ENCODE data around the gene TEC.

Gene TEC

GRCh38 chr4:48254381-48255071, 15.1 kb downstream of the TEC start:
- TF ChIP-seq ZNF274 (IDR thresholded peaks at IDR 0.05; ENCODE audit: low read depth, low read length) = no peak

GRCh38 chr4:48252313-48252712, 17.3 kb downstream of the TEC start:
- no peak overlapping the region for H3K4me3 ChIP-seq (ENCODE audit: low read length)
- TF ChIP-seq ZNF274 (IDR thresholded peaks at IDR 0.05; ENCODE audit: low read depth, low read length) = no peak

More at GRCh38 chr4:48254381-48255071, 15.1 kb downstream of the TEC start:
- H3K4me3 ChIP-seq (ENCODE audit: low read length) = no peak overlapping the region

GRCh38 chr4:48250980-48251379, 18.7 kb downstream of the TEC start:
- TF ChIP-seq ZNF274 (IDR thresholded peaks at IDR 0.05; ENCODE audit: low read depth, low read length) = no peak
- H3K4me3 ChIP-seq (ENCODE audit: low read length) = no peak overlapping the region

GRCh38 chr4:48250343-48250742, 19.3 kb downstream of the TEC start:
- TF ChIP-seq ZNF274 (IDR thresholded peaks at IDR 0.05; ENCODE audit: low read depth, low read length) = no peak
- H3K4me3 ChIP-seq (ENCODE audit: low read length) = no peak overlapping the region

GRCh38 chr4:48249378-48249777, 20.3 kb downstream of the TEC start:
- no peak overlapping the region for H3K4me3 ChIP-seq (ENCODE audit: low read length)
- TF ChIP-seq ZNF274 (IDR thresholded peaks at IDR 0.05; ENCODE audit: low read depth, low read length) = no peak

GRCh38 chr4:48248559-48248953, 21.1 kb downstream of the TEC start:
- TF ChIP-seq ZNF274 (IDR thresholded peaks at IDR 0.05; ENCODE audit: low read depth, low read length) = no peak
- no peak overlapping the region for H3K4me3 ChIP-seq (ENCODE audit: low read length)

- TF ChIP-seq ZNF274 (IDR thresholded peaks at IDR 0.05; ENCODE audit: low read depth, low read length) = no peak
- no peak overlapping the region for H3K4me3 ChIP-seq (ENCODE audit: low read length)
Observed at GRCh38 chr4:48247878-48248558, 21.6 kb downstream of the TEC start.

GRCh38 chr4:48247142-48247877, 22.3 kb downstream of the TEC start:
- no peak for TF ChIP-seq ZNF274 (IDR thresholded peaks at IDR 0.05; ENCODE audit: low read depth, low read length)
- no peak overlapping the region for H3K4me3 ChIP-seq (ENCODE audit: low read length)

- TF ChIP-seq ZNF274 (IDR thresholded peaks at IDR 0.05; ENCODE audit: low read depth, low read length) = no peak
- H3K4me3 ChIP-seq (ENCODE audit: low read length) = no peak overlapping the region
Observed at GRCh38 chr4:48244665-48245064, 25.0 kb downstream of the TEC start.

- H3K4me3 ChIP-seq (ENCODE audit: low read length) = no peak overlapping the region
- no peak for TF ChIP-seq ZNF274 (IDR thresholded peaks at IDR 0.05; ENCODE audit: low read depth, low read length)
Observed at GRCh38 chr4:48243887-48244286, 25.8 kb downstream of the TEC start.

- TF ChIP-seq ZNF274 (IDR thresholded peaks at IDR 0.05; ENCODE audit: low read depth, low read length) = no peak
- H3K4me3 ChIP-seq (ENCODE audit: low read length) = no peak overlapping the region
Observed at GRCh38 chr4:48243429-48243828, 26.2 kb downstream of the TEC start.

GRCh38 chr4:48242511-48243195, 27.0 kb downstream of the TEC start:
- no peak overlapping the region for H3K4me3 ChIP-seq (ENCODE audit: low read length)
- no peak for TF ChIP-seq ZNF274 (IDR thresholded peaks at IDR 0.05; ENCODE audit: low read depth, low read length)

- TF ChIP-seq ZNF274 (IDR thresholded peaks at IDR 0.05; ENCODE audit: low read depth, low read length) = no peak
Observed at GRCh38 chr4:48241731-48242130, 27.9 kb downstream of the TEC start.

GRCh38 chr4:48237996-48238645, 31.5 kb downstream of the TEC start:
- no peak for TF ChIP-seq ZNF274 (IDR thresholded peaks at IDR 0.05; ENCODE audit: low read depth, low read length)
- no peak overlapping the region for H3K4me3 ChIP-seq (ENCODE audit: low read length)

More at GRCh38 chr4:48241731-48242130, 27.9 kb downstream of the TEC start:
- H3K4me3 ChIP-seq (ENCODE audit: low read length) = no peak overlapping the region
